Stimulated activated CD4-positive, alpha-beta T cell treated with anti-CD3 and anti-CD28 coated beads, Interleukin-1b, Interleukin-23, amount 100 ng/mL, for 1 hour (primary cell): Measurements from ENCODE around the gene SCYGR3.
"Not testable (repeated sequence)": the region's sequence is repeated elsewhere in the genome, so short reads cannot be mapped to it uniquely, and the experiment has no call there.

Source experiments
- DNase-seq, 2 donors: peaks; one replicate each; pipeline ENCODE4 v3.0.0-alpha.2; 2020; ENCODE audit warnings: low read depth in 2 of 2

The SCYGR3 gene

DNA sequence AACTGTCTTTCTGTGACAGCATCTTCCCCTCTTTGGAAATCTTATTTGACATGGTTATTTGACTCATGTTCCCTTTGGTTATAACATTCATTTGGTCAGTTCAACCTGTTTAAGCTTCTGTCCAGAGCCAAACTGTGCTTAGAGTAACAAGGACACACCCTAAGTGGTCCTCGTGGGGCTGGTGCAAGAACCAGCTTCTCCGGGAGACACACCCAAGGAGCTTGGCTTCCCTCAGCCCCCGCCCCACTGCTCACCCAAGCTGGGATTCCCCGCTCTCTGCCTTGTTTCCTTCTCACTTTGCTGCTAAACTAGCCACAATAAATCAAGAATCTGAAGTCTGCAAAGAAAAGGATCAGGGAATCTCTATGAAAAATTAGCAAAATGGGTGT lies 1.4 kb downstream of the SCYGR3 start:
- no peak for DNase-seq

DNA sequence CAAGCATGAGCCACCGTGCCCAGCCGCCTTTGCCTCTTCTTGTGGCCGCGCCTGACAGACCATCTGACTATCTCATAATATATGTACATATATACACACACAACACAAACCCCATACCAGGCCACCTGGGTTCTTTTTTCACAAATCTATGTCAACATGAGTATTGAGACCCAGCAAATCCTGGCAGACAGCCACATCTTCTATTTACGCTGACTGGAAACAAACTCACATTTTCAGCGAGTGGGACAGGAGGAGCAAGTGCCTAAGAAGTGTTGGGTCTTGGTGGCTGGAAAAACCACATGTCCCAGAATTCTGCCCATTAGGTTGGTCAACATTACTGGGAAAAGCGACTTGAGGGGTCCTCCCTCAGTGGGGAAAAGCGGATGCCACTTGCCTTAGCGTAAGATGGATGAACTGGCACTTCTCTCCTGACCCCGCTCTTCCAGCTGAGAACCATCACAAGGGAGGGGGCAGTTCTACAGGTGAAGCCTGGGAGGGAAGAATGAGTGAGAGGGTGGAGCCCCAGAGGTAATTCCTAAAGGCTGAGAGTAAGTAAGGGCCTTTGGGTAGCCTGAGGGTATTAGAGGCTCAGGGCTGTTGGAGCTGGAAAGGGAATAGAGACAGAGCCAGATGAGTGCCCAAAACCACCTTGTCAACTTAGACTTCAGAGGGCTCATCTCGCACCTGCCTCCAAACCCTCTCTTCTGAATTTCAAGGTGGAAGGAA lies 1.9 kb downstream of the SCYGR3 start:
- no peak for DNase-seq

DNA sequence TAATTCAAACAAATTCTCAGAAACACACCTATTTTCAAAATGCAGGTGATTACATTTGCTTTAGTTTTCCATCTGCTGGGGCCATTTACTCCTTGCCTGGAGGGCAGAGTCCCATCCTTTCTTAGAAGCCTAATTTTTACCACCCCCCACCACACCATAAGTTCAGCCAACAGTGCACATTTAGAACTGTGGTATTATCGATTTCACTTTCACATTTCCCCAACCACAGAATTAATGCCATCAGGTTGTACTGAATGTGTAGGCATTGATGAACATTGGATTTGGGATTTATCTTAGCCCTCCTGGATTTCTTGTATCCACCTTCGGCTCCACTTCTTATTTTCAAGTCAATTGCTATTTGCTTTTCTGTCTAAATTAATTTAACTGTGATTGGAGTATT lies 4.5 kb downstream of the SCYGR3 start:
- DNase-seq, result no peak

DNA sequence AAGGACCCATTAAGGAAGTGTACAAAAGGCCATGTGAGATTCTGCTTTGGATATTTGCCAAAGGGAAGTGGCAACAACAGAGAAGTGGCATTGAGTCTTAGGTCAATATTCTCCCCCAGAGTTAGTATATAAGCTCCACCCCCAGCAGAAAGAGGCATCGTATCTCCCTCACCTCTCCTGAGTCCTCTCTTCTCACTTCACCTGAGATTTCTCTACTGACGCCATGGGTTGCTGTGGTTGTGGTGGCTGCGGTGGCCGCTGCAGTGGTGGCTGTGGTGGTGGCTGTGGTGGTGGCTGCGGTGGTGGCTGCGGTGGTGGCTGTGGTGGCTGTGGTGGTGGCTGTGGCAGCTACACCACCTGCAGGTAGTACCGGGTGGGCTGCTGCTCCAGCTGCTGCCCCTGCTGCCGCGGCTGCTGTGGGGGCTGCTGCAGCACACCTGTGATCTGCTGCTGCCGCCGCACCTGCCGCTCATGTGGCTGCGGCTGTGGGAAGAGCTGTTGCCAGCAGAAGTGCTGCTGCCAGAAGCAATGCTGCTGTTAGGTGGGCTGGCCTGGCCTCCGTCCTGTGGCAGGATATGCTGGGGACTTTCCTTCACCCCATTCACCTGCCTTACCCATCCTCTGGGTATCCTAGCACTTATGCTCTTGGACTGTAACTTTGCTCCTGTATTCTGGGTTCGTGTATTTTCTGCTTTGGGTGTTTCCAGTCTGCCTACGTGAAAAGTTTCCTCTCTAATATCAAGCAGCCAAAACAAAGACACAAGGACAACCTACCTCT lies 5.9 kb downstream of the SCYGR3 start:
- DNase-seq, result no peak

DNA sequence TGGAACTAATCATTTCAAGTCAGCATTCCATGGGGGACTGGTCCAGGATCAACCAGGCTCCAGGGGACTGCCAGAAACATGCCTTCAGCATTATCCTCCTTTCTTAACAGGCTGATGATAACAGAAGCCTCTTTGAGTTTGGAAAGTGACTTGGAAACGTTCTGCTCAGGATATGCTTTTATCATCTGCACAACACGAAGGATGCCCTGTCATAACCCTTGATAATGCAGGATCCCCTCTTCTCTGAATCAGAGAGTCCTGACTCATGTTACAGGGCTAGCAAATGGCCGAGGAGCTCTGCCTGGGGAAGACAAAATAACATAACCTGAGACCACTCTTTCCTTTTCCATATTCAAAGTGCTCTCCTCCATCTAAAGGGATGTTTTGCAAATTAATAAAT lies 6.7 kb downstream of the SCYGR3 start:
- no peak for DNase-seq

DNA sequence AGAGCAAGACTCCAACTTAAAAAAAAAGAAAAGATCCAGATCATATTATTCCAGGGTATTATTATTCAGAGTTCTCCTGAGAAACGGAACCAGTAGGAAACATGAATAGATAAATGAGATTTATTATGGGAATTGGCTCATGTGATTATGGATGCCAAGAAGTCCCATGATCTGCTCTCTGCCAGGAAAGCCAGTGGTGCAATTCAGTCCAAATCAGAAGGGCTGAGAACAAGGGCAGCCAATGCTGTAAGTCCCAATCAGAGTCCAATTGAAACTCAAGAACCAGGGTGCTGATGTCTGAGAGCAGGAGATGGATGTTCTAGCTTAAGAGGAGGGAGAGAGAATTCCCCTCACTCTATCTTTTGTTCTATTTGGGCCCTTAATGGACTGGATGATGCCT lies 8.2 kb downstream of the SCYGR3 start:
- no peak for DNase-seq

DNA sequence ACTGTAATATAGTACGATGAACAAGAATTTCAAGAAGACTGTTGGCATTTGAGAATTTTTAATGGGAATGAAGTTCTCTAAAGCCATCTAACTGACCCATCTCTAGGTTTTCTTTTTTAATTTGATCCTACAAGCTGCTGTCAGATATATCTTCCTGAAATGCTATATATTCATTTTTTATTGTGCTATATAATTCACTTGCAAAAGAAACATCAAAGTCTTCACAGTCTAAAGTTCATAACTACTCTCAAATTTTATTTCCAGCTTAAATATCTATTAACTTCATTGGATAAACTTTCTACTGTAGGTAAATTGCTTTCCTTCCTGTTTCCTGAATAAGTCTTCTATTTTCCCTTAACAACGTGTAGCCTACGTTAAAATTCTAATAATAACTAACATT lies 12.3 kb downstream of the SCYGR3 start:
- DNase-seq, result no peak

DNA sequence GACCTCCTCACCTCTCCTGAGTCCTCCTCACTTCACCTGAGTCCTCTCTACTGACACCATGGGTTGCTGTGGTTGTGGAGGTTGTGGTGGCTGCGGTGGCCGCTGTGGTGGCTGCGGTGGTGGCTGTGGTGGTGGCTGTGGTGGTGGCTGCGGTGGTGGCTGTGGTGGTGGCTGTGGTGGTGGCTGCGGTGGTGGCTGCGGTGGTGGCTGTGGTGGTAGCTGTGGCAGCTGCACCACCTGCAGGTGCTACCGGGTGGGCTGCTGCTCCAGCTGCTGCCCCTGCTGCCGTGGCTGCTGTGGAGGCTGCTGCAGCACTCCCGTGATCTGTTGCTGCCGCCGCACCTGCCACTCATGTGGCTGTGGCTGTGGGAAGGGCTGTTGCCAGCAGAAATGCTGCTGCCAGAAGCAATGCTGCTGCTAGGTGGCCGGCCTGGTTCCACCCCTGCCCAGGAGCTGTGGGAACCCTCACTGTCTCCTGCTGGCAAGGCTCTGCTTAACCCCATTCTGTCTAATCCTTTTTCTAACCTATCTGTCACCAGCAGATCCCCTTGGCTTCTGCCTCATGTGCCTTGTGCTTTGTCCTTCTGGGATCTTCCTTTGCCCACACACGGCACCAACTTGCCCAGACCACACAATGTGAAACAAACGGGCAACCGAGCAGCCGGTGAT lies 15.7 kb downstream of the SCYGR3 start, which contains the start of gene SCYGR2:
Gene SCYGR2 (plus strand): TSS at position 59 of the 669 bp plus-strand sequence. CDS start 0 bp downstream, at position 59.
- DNase-seq, result not testable (repeated sequence)

DNA sequence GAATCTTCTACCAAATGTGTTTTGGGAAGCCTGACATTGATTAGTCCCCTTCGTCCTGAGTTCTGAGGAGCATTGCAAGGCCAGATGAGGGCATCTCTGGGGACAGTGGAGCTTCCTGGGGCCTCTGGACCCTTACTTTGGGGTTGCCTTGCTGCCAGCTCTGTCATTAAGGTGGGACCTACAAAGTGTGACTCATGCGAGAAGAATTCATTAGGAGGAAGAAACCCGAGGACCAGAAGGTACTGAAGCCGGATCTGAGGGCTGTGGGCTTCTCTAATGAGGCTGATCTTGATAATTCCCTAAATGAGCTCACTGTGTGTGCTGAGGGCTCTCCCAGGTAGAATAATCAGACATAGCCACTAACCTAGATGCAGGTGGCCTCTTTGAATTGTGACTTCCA lies 16.6 kb downstream of the SCYGR3 start:
- DNase-seq, result no peak

DNA sequence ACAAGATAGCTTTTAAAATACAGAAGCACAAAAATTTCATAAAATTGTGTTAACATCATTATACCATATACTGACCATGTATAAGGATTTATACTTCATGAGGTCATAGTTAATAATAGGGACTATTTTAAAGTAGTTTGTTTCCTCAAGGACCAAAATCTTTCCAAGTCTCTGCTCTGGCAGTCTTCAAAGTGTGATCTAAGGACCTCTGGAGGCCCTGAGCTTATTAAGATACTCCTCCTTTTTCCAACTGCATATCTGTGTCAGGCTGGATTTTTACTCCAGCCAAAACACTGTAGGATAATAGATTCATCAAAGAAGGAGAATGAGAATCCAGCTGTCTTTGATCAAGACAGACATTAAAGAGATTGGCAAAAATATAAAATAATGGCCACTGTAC lies 17.6 kb downstream of the SCYGR3 start:
- no peak for DNase-seq

DNA sequence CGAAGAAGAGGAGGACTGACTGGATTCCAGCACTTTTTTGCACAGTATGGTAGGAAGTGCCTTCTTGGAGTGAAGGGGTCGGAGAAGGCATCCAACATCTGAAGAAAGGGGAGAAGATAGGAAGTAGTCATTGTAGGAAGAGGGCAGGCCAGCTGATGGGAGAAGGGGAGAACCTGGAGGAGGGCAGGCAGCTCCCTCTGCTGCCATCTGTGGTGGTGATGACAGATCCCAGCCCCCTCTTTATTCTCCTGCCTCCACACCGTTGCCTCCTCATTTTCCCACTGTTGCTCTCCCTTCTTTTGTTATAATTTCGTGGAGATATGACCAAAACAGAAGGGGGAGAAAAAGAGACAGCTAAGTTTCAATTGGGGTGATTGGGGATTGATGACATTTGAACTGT lies 18.8 kb downstream of the SCYGR3 start:
- DNase-seq, result no peak

DNA sequence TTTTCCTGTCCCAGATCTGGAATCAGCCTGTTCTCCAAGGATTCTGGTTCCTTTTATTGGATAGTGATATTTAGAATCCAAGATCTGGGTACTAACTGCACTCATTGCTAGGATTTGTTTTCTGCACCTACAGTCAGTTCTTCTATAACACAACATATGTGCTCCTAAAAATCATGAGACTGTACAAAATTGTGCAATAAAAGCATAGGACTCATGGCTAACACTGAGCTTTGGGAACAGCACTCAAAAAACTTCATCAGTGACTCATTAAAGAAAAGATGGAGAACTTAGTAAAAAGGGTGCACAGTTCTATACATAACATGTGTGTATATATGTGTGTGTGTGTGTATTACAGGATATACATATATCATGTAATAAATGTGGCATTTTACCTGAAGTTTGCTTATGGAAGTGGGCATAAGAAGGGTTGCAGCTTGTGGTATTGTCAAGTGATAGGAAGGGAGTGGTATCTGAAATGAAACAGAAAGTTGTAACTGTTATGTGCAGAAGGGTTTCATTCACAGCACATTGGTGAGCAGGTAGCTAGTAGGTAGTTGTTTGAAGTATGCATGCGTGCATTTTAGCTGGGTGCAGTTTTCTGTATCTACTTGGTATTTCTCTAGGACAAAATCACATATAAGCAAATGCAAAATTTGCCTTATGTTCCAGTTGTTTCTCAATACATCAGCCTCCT lies 21.8 kb downstream of the SCYGR3 start:
- no peak for DNase-seq

DNA sequence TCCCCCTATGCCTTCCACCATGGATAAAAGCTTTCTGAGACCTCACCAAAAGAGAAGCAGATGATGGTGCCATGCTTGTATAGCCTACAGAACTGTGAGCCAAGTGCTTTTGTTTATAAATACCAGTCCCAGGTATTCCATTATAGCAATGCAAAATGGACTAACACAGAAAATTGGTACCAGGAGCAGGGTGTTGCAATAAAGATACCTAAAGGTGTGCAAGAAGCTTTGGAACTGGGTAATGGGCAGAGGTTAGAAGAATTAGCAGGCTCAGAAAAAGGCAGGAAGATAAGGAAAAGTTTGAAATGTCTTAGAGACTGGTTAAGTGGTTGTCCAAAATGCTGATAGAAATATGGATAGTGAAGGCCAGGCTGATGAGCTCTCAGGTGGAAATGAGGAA lies 32.3 kb downstream of the SCYGR3 start:
- DNase-seq, result no peak

DNA sequence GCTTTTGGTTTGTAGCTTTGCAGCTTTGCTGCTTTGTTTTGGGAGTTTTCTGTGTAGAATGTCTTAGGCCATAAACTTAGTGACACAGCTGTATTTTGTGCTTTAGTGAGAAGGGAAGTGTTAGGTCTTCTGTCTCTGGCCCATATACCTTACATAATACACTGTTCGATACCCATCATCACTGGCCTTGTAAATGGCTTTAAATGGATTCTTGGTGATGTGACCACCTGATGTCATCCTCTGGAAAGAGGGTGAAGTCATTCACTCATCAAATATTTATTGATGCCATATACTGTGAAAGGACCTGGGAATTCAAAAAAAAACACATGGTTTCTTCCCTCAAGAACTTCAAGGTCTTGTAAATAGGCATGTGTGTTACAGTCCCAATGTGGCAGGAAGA lies 34.8 kb downstream of the SCYGR3 start:
- no peak for DNase-seq

DNA sequence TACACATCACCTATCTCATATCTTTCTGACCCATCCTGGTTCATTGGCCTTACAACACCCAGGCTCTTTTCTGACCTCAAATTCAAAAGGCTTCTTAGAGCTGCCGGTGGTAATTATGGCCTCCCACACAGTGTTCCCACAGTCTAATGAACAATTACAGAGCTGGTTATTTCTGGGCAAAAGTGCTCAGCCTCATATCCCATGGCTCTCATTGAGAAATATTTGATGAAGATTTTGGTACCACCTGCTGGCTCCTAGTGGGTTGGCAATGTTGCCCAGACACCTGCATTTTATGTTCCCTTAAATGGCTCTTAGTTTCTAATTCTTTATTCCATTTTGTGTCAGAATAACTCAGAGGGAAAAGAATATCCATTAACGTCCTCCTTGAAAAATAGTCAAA lies 36.0 kb downstream of the SCYGR3 start:
- no peak for DNase-seq

DNA sequence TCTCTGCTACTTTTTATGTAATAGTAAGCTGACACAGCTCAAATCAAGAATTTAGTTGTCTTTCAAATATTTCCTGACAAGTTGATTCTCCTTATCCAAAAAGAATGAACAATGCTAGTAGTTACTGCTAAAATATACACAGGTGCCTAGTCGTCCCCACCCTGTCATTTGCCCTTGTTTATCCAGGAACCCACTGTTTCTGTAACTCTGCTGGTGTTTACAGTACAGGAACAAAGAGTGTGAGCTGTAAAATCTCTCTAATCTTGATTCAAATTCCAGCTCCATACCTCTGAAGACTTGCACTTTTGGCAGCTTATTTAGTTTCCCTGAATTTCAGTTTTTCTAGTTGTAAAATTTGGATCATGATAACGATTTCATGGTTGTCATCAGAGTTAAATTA lies 37.1 kb downstream of the SCYGR3 start:
- no peak for DNase-seq

DNA sequence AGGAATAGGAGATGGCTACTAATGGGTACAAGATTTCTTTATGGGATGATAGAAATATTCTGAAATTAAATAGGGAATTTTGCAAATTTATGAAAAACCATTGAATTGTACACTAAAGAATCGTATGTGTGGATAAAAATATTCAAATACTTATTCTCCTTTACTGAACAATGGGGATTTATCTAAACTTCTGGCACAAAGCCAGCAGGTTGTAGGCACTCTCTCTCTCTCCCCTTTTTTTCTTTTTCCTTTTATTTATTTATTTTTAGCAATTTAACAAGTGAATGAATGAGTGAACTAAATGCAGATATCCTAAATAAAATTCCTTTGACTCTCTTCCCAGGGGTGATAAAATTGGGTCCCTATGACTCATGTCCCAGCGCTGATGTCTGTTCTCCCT lies 37.8 kb downstream of the SCYGR3 start:
- no peak for DNase-seq

DNA sequence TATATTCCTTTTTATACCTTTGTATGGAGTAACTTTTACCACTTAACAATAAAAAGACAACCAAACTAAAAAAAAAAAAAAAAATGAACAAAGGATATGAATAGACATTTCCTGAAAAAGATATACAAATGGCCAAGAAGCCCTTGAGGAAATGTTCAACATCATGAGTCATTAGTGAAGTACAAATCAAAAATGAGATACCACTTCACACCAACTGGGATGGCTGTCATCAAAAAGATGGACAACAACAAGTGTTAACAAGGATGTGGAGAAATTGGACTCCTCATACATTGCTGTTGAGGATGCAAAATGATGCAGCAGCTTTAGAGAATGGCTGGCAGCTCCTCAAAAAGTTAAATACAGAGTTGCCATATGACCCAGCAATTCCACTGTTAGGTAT lies 38.5 kb downstream of the SCYGR3 start:
- no peak for DNase-seq

DNA sequence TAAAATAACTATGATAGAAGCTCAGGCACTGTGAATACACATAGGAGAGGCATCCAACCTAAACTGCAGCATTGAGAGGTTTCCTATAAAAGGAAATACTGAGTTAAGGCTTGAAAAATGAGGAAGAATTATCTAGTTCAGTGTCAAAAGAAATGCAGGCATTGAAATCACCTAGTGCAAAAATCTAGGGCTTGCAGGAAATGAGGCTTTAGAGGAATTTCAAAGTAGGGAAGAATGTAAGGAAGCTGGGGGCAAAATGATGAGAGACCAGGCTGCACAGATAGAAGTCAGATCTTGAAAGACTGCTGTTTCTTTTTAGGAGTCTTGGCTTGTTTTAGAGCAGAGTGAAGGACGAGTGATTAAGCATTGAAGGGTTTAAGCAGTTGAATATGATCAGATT lies 44.0 kb downstream of the SCYGR3 start:
- no peak for DNase-seq

DNA sequence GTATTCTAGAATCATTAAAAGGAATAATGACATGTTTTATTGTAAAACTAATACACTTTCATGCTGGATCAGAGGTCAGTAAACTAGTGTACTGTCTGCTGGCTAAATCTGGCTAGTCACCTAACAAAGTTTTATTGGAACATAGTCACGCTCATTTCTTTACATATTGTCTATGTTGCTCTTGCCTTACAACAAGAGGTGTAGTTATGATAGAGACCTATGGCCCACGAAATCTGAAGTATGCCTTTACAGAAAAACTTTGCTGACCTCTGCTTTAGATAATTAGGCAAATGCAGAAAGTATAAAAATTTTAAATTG lies 45.8 kb downstream of the SCYGR3 start:
- no peak for DNase-seq

DNA sequence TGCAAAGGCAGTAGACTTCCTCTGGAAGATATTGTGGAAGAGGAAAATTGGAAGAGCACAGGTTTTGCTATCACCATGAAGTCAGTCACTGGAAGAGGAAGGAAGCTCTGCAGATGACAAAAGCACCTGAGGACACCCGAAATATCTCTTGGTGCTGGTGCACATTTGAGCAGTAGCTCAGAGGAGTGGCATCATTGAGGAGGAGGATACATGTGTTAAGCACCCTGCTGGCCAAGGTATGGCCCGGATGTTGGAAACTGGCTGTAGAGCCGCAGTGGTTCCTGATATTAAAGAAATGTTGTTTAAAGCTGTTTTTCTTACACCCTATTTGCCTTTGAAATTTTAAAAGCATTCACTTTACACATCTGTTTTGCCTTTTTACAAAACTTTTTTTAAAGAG lies 48.6 kb downstream of the SCYGR3 start:
- DNase-seq, result no peak

DNA sequence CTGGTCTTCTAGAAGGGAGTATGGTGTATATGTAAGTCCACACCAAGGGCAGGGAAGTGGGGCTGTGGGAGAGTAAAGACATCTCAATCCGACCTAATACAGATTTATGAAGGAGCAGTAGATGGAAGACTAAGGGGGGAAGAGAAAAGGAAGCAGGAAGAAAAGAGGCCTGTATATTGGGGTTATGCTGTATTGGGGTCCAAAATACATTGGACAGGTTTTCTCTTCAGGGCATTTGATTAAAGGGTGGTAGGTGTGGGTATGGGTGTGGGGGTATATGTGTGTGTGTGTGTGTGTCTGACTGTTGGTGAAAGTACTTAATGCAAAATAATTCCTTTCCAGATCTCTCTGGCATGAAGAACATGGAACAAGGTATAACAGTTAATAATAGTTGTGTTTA lies 49.6 kb downstream of the SCYGR3 start:
- no peak for DNase-seq
